ENCODE data around the gene TBC1D2B. TPM values are rescaled to one million over a fixed set of nuclear protein-coding genes. Genes with fewer than 3 reads are reported as not detected.

Gene TBC1D2B
- 12.3 and 13.8 TPM in 2 replicates for total RNA-seq (2014; rRNA removed; shearing (Covaris generic))

- DNase-seq (ENCODE audit: low spot score), result no peak
Observed at GRCh38 chr15:78077053-78077870, at the start of gene TBC1D2B. Gene TBC1D2B (minus strand): TSS chr15:78077711. CDS start chr15:78077652, 59 bp downstream.

- DNase-seq (ENCODE audit: low spot score), result no peak
Observed at GRCh38 chr15:78125267-78125666, 47.8 kb upstream of the TBC1D2B start.

- DNase-seq (ENCODE audit: low spot score), result no peak
Observed at GRCh38 chr15:78120523-78120922, 43.0 kb upstream of the TBC1D2B start.

- no peak for DNase-seq (ENCODE audit: low spot score)
Observed at GRCh38 chr15:78112551-78112950, 35.0 kb upstream of the TBC1D2B start.

- DNase-seq (ENCODE audit: low spot score), result no peak
Observed at GRCh38 chr15:78111788-78112187, 34.3 kb upstream of the TBC1D2B start.

GRCh38 chr15:78110916-78111475 lies 33.5 kb upstream of the TBC1D2B start:
- no peak for DNase-seq (ENCODE audit: low spot score)

GRCh38 chr15:78110096-78110495 lies 32.6 kb upstream of the TBC1D2B start:
- no peak for DNase-seq (ENCODE audit: low spot score)

GRCh38 chr15:78109156-78109555 lies 31.6 kb upstream of the TBC1D2B start:
- DNase-seq (ENCODE audit: low spot score), result no peak

GRCh38 chr15:78108300-78109084 lies 31.0 kb upstream of the TBC1D2B start:
- peak; percentile 86 for DNase-seq (ENCODE audit: low spot score)

- no peak for DNase-seq (ENCODE audit: low spot score)
Observed at GRCh38 chr15:78107471-78107870, 30.0 kb upstream of the TBC1D2B start.

GRCh38 chr15:78105476-78106241 lies 28.1 kb upstream of the TBC1D2B start:
- no peak for DNase-seq (ENCODE audit: low spot score)

- no peak for DNase-seq (ENCODE audit: low spot score)
Observed at GRCh38 chr15:78104566-78105475, 27.3 kb upstream of the TBC1D2B start.

GRCh38 chr15:78104119-78104479 lies 26.6 kb upstream of the TBC1D2B start:
- DNase-seq (ENCODE audit: low spot score), result no peak

GRCh38 chr15:78103406-78104118 lies 26.1 kb upstream of the TBC1D2B start:
- no peak for DNase-seq (ENCODE audit: low spot score)

- DNase-seq (ENCODE audit: low spot score), result no peak
Observed at GRCh38 chr15:78102741-78103140, 25.2 kb upstream of the TBC1D2B start.

GRCh38 chr15:78102211-78102610 lies 24.7 kb upstream of the TBC1D2B start:
- no peak for DNase-seq (ENCODE audit: low spot score)

GRCh38 chr15:78101423-78102105 lies 24.1 kb upstream of the TBC1D2B start:
- DNase-seq (ENCODE audit: low spot score), result no peak

- no peak for DNase-seq (ENCODE audit: low spot score)
Observed at GRCh38 chr15:78100886-78101285, 23.4 kb upstream of the TBC1D2B start.

- DNase-seq (ENCODE audit: low spot score), result no peak
Observed at GRCh38 chr15:78098131-78098755, 20.7 kb upstream of the TBC1D2B start.

All from H4 (cell line).